GM18499 (cell line): ENCODE data around the gene CHRDL1.
"Not testable (repeated sequence)": the region's sequence is repeated elsewhere in the genome, so short reads cannot be mapped to it uniquely, and the experiment has no call there.

Source experiments
- ATAC-seq: cut with Tn5 transposase; IDR thresholded peaks from one replicate; pipeline ENCODE4 v1.9.1; 2021; ENCODE audit warnings: moderate number of reproducible peaks; ENCODE audit not compliant: insufficient read depth, unreplicated experiment

Gene CHRDL1

DNA sequence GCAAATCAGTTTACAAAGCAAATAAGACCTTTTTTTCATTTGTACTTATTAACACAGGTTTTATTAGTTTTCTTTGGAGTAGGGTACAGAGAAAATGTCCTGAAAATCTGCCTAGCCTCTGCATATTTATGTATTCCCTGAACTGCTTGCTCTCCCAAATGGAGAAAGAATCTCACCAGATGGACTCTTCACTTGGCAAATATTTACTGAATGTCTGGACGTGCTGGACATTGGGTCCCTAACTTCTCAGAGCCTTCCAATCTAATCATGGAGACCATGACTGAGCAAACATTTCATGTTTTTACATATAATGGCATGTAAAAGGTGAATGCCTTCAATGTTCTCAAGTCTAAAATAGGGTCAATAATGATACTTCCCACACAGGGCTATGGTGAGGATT lies 126.0 kb downstream of the CHRDL1 start:
- no peak for ATAC-seq

DNA sequence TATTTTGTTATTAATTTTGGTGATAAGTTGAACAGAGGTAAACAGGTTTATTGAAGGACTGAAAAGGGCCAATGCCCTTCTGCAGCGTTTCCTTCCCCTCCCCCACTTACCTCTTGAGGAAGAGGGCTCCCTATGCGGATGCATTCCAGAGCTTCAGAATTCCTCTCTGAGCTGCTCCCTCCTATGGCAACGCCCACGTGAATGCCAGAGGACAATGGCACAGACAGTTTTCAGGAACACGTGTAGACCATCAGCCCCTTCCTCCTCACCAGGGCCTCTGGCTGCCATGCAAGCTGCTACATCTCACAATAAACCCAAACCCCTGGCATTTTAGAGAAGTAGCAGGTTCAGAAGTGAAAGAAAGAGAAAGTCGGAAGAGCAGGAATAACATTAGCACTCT lies 127.9 kb downstream of the CHRDL1 start:
- no peak for ATAC-seq

DNA sequence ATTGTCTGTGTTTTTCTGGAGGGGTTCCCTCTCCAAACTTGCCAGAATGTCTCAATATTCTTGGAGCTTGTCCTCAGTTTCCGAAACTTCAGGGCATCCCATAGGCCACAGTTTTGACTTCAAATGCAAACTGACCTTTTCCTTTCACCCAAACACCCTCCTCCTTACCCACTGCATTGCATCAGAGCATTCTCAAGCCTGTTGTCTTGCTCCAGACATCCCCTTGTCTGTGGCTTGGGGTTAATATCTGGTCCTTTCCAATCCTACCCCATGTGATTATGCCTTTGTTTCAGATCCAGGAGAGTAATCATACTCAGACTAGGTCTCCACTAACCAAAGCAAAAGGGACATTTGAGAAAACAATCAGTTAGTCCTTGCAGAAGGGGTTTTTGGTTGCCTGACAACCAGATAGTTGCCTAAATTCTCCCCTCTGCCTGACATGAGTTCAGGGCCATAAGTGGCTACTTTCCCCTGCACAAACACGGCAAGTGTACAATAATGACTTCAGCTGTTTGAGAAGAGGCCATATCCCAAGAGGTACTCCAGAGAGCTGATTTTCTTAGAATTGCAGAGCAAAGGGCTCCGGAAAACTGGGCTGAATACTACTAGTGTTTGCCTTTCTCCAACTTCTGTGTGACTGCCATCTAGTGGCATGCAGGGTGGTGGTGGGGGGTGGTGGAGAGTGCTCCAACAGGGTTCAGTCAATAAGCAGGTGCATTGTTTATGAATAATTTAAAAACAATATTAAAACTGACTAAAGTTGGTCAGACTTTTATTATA lies 130.2 kb downstream of the CHRDL1 start:
- ATAC-seq, result no peak

GRCh38 chrX:110657073-110657472 lies 138.5 kb downstream of the CHRDL1 start:
- no peak for ATAC-seq

DNA sequence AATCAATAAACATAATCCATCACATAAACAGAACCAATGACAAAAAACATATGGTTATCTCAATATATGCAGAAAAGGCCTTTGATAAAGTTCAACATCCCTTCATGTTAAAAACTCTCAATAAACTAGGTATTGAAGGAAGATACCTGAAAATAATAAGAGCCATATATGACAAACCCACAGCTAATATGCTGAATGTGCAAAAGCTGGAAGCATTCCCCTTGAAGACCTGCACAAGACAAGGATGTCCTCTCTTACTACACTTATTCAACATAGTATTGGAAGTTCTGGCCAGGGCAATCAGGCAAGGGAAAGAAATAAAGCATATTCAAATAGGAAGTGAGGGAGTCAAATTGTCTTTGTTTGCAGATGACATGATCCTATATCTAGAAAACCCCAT lies 141.3 kb downstream of the CHRDL1 start:
- not testable (repeated sequence) for ATAC-seq

- no peak for ATAC-seq
Measured at GRCh38 chrX:110646386-110646785, 149.2 kb downstream of the CHRDL1 start.
